ENCODE measurements around the gene NUMA1.

NUMA1 gene

GRCh38 chr11:71976551-71976950 lies 103.8 kb downstream of the NUMA1 start:
- DNase-seq (ENCODE audit: low read depth), result no peak

GRCh38 chr11:71971680-71972079 lies 108.7 kb downstream of the NUMA1 start:
- no peak for DNase-seq (ENCODE audit: low read depth)

DNA sequence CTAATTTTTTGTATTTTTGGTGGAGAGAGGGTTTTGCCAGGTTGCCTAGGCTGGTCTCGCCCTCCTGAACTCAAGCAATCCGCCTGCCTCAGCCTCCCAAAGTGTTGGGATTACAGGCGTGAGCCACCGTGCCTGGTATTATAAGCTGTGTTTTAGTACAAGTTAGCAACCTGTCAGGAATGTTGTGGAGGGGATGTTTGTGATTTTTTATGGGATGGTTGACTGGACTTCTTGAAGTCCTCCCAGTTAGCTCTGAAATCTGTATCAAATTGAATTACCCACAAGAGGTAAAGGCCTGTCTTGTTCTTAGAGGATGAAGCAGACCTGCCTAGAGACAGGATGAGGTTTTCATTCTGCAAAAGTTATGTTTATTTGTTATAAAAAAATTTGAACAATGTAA lies 115.7 kb downstream of the NUMA1 start:
- DNase-seq (ENCODE audit: low read depth), result no peak

DNA sequence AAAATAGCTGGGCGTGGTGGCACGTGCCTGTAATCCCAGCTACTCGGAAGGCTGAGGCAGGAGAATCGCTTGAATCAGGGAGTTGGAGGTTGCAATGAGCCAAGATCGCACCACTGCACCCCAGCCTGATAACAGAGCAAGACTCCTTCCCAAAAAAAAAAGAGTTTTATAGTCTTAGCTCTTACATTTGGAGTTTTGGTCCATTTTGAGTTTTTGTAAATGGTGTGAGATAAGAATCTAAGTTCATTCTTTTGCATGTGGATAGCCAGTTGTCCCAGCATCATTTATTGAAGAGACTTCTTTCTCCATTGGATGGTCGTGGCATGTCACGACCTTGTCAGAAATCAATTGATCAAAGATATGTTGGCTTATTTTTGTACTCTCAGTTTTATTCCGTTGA lies 116.9 kb downstream of the NUMA1 start:
- no peak for DNase-seq (ENCODE audit: low read depth)

DNA sequence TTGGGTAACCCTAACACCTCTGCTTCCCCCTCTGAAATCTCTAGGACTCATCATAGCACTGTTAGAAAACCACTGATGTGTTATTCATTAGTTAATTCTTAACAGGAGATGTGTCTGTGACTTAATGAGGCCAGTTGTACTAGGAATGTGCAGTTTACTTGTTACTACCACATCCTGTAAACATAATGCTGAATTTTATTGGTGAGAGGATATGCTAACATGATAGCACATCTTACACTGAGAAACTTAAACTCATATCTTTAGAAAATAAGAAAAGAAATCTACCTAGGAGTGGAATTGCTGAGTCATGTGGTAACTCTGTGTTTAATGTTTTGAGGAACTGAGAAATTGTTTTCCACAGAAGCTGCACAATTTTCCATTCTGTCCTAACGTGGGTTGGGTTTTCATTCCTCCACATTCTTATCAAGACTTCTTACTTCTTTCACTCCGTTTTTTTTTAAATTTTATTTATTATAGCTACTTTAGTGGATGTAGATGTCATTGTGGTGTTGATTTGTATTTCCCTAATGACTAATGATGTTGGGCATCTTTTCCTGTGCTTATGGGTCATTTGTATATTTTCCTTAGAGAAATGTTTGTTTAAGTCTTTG lies 117.8 kb downstream of the NUMA1 start:
- DNase-seq (ENCODE audit: low read depth), result peak; percentile 63

DNA sequence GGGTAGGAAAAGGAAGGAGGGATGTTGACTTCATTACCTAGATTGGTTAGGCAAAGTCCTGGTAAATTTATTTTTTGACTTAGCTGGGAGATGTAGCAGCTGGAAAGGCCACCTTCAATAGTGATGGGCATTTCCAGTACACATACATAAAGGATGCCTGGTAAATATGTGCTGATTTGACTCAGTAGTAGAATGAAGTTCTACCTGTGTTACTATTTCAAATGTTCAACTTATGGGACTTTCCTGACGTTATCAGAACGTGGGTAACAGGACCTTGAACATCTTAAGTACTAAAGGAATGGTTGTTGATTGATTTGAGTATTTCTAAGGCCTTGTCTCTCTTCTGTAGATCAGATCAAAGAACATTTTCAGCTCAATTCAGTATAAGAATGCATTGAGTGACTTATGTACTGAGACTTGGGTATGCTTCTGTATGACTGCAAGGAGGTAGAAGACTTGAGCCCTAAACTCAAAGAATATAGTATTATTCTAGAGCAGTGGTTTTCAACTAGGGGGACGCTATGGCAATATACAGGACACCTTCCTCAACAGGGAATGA lies 124.4 kb downstream of the NUMA1 start:
- DNase-seq (ENCODE audit: low read depth), result no peak
